Kidney epithelial cell (primary cell): ENCODE results near the gene TSPAN33. TPM values are rescaled to one million over a fixed set of nuclear protein-coding genes. Genes with fewer than 3 reads are reported as not detected.

ENCODE experiments used
- DNase-seq: peaks from one replicate; pipeline ENCODE4 v3.0.0-alpha.2; 2010; ENCODE audit warnings: low read depth
- H3K27me3 ChIP-seq: 2 replicates; pipeline ENCODE4 v1.6.0; 2011; ENCODE audit warnings: low read length; ENCODE audit not compliant: control insufficient read depth, insufficient read depth
- H3K36me3 ChIP-seq: 2 replicates; pipeline ENCODE4 v1.5.1; 2011; ENCODE audit warnings: low read length; ENCODE audit not compliant: control insufficient read depth, insufficient read depth
- H3K4me3 ChIP-seq: 2 replicates; pipeline ENCODE4 v1.5.1; 2011; ENCODE audit warnings: low read depth, mild to moderate bottlenecking, control low read depth, low read length
- total RNA-seq: library from RNA; depleted of rRNA; stranded (reverse); fragments of >200 nt; gene quantifications from 2 replicates; pipeline ENCODE4 v1.2.3, GENCODE V29; 2015
- TF ChIP-seq, protein P1 (sequence below): IDR thresholded peaks from 2 replicates; pipeline ENCODE4 v1.5.1; 2011; ENCODE audit warnings: mild to moderate bottlenecking, moderate library complexity, low read length, control low read depth, inconsistent platforms; ENCODE audit not compliant: insufficient read depth, poor library complexity, severe bottlenecking

TSPAN33 gene, protein sequence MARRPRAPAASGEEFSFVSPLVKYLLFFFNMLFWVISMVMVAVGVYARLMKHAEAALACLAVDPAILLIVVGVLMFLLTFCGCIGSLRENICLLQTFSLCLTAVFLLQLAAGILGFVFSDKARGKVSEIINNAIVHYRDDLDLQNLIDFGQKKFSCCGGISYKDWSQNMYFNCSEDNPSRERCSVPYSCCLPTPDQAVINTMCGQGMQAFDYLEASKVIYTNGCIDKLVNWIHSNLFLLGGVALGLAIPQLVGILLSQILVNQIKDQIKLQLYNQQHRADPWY
- 18.0 and 22.2 TPM in 2 replicates for total RNA-seq

DNA sequence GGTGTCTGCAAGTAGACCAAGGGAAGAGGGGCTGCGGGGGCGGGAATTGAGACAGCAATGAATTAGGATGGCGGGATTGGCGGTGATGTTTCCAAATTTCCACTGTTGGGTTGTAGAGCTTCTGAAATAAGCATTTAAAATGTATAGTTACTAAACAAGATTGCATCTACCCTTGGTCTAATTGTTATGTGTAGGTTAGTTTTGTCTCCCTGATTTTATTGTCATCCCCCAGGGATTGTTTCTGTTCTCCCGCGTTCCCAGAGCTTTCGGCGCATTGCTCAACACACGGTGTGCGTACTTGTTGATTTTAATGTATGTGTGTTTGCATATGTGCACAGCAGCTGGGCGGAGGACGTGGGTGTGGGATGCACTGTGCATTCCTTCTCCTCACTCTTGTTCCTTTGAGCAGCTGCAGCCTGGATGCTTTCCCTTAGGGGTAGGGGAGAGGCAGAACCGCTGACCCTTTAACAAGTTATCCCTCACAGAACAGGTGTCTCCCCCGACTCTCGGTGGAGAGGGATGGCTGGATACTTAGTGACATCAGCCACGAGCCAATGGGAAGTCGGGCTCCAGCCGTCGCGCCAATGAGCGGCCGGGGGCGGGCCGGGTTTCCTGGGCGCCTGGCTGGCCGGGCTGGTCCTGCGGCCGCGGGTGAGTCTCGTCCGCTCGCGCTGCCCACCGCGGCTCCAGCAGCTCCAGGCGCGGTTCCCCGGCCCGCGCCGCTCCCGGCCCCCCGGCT lies at the start of gene TSPAN33:
TSPAN33 (plus strand) TSS at position 613 of the 739 bp plus-strand sequence. CDS start 274 bp downstream, outside the sequence.
- peak within 1 kb of the TSS; percentile 49 for H3K4me3 ChIP-seq
- H3K27me3 ChIP-seq = peaks cover 15% of the 10 kb centered on the region
- TF ChIP-seq, protein P1, sequence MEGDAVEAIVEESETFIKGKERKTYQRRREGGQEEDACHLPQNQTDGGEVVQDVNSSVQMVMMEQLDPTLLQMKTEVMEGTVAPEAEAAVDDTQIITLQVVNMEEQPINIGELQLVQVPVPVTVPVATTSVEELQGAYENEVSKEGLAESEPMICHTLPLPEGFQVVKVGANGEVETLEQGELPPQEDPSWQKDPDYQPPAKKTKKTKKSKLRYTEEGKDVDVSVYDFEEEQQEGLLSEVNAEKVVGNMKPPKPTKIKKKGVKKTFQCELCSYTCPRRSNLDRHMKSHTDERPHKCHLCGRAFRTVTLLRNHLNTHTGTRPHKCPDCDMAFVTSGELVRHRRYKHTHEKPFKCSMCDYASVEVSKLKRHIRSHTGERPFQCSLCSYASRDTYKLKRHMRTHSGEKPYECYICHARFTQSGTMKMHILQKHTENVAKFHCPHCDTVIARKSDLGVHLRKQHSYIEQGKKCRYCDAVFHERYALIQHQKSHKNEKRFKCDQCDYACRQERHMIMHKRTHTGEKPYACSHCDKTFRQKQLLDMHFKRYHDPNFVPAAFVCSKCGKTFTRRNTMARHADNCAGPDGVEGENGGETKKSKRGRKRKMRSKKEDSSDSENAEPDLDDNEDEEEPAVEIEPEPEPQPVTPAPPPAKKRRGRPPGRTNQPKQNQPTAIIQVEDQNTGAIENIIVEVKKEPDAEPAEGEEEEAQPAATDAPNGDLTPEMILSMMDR = no peak
- no peak for DNase-seq
- H3K36me3 ChIP-seq = no peaks in the 10 kb centered on the region

DNA sequence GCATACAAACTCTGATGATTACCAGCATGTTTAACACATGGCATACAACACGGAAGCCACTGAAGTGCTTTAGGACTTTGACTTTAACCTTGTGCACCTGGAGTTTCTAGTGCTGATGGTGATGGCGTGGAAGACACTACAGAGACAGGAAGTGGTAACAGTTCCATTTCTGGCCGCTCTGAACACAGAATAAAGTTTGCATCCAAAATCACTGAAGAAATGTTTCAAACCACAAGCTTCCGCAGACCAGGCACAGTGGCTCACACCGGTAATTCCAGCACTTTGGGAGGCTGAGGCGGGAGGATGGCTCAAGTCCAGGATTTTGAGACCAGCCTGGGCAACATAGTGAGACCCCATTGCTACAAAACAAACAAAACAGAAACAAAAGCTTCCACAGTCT lies 49.2 kb upstream of the TSPAN33 start:
- no peak for DNase-seq
- TF ChIP-seq, protein P1 = no peak
- H3K27me3 ChIP-seq = no peaks in the 10 kb centered on the region
- H3K36me3 ChIP-seq = no peaks in the 10 kb centered on the region
- no peak overlapping the region for H3K4me3 ChIP-seq

DNA sequence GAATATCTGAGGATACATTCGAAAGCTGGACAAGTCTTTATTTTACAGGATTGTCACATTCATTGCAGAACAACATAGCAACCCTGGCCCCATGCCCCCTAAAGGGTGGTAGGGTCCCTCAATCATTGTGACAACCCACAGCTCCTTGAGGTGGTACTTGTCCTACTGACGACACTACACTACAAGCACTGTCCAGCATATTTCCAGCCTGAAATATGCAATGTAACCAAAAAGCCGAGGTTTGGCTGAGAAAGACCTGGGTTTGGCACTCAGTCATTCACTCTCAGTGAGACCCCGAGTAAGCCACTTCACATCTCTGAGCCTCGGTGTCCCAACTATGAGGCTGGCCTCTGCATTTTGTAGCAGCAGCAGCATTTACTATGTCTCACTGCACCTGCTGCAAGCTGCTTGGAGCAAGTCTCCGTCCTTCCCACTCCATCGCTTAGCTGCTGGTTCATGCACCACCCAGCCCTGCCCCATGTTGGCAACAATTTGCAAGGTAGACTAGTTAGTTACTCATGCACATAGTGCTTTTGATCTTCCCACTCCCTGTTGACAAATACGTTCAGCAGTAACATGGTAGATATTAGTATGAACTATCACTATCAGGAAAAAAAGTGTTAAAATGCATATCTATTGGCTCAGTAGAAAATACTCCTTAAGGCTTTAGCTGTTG lies 46.0 kb upstream of the TSPAN33 start:
- Histone ChIP-seq H3K27me3 (no peaks in the 10 kb centered on the region), H3K36me3 (no peaks in the 10 kb centered on the region), H3K4me3 (no peak overlapping the region)
- no peak for DNase-seq
- TF ChIP-seq, protein P1 = no peak

DNA sequence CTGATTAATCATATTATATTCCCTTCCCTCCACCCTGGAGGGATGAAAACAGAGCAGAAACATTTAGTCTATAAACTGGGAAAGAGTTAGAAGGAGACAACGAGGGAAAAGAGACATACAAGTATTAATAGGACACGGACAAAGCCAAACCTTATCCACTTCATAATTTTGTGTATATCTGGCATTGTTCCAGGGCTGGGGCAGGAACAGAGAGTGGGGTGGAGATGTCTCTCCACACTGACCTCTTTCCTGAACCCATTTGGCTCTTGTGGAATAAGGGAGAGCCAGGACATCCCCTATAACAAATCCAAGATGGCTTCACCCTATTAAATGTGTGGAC lies 43.7 kb upstream of the TSPAN33 start:
- no peaks in the 10 kb centered on the region for H3K36me3 ChIP-seq
- TF ChIP-seq, protein P1 = no peak
- H3K4me3 ChIP-seq = no peak overlapping the region
- no peak for DNase-seq
- no peaks in the 10 kb centered on the region for H3K27me3 ChIP-seq

DNA sequence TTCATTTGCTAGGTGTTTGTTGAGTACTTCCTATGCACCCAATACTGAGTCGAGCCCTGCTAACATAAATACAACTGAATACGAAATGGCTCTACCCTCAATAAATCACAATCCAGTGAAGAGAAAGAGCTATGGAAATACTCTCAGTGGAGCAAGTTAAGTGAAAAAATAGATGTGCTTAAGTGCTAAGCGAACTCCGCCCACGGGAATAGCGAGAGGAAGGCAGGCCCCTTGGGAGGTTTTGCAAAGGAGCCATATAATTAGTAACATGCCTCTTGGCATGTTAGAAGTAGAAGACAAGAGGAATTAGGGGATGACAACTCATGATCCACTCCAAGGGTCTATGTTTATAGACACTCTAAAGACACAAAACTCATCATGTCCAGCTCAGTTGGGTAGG lies 42.8 kb upstream of the TSPAN33 start:
- no peaks in the 10 kb centered on the region for H3K27me3 ChIP-seq
- H3K4me3 ChIP-seq = no peak overlapping the region
- no peaks in the 10 kb centered on the region for H3K36me3 ChIP-seq
- TF ChIP-seq, protein P1 = no peak
- DNase-seq = no peak
